Hematopoietic multipotent progenitor cell (in vitro differentiated cells): Measurements from ENCODE around the gene POC1B. TPM values are rescaled to one million over a fixed set of nuclear protein-coding genes. Genes with fewer than 3 reads are reported as not detected.

Experiments
- DNase-seq, 3 donors: peaks; one replicate each; pipeline ENCODE4 v3.0.0-alpha.2; 2011 to 2015; ENCODE audit warnings: low read depth in 2 of 3, low spot score in 2 of 3
- total RNA-seq: library from RNA; depleted of rRNA; stranded (reverse); fragments of >200 nt; gene quantifications from one replicate; pipeline ENCODE4 v1.2.3, GENCODE V29; 2012

POC1B gene
- total RNA-seq, 1 donor = 12.7 TPM

DNA sequence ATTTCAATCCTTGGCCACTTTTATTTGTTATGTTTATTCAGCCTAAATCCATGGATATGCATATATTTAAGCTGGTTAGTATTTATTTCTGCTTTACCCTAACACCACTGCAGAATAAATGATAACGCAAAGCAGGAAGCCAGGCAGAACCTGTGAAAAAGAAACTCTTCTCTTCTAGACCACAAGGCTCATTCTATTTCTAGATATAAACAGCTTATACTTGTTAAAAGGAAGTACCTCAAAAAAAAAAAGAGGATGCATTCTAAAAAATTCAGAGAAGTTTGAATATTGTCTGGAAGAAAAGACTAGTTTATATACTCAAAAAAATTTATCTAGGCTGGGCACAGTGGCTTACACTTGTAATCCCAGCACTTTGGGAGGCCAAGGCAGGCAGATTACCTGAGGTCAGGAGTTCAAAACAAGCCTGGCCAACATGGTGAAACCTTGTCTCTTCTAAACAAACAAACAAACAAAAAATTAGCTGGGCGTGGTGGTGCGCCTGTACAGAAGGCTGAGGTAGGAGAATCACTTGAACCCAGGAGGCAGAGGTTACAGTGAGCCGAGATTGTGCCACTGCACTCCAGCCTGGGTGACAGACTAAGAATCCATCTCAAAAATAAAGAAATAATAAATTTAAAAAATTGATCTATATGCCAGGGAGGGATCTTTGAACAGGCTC, 57.1 kb downstream of the POC1B start:
- DNase-seq = peak in 1 of 3 donors; percentile 72

DNA sequence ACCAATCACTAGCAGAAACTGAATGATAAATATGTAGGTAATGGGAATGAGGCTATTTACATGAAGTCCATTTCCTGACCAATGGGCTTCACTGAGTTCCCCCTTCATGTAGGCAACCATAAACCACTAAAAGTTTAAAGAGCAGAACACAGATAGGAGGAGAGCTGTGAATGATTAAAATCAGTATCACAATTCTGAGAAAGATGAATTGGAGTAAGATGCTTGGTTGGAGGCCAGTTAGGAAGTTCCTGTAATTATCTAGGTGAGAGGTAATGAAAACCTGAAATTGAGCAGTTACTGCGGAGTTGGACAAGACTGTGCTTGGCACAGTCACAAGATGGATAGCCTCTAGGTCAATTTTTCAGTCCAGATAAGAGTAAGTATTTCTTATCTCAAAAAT, 57.8 kb downstream of the POC1B start:
- no peak for DNase-seq

DNA sequence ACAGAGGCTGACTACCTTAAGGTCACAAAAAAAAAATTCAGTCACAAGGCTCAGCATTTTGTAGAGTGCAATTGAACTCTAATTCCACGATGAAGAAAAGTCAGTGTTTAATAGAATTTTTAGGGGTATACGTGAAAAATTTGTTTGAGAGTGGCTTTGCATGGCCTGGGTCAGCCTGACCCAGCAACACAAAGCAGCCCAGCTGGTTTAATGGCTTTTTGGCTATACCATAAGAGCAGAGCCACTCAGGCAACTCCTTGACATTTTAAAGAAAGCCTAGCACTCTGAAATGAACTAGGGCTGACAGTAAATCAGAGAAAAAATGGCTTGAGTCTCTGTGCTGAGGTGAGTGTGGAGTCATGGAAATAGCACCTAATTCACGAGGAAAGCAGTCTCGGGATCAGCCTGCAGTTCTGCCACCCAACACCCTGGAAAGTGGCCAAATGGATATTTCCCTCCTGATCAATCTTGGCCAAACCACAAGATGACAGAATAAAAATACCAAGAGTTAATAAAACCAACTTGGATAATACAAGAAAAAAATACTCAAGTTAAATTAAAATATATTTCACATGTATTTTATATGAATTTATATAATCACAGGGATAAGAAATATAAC, 60.8 kb downstream of the POC1B start:
- DNase-seq = no peak

DNA sequence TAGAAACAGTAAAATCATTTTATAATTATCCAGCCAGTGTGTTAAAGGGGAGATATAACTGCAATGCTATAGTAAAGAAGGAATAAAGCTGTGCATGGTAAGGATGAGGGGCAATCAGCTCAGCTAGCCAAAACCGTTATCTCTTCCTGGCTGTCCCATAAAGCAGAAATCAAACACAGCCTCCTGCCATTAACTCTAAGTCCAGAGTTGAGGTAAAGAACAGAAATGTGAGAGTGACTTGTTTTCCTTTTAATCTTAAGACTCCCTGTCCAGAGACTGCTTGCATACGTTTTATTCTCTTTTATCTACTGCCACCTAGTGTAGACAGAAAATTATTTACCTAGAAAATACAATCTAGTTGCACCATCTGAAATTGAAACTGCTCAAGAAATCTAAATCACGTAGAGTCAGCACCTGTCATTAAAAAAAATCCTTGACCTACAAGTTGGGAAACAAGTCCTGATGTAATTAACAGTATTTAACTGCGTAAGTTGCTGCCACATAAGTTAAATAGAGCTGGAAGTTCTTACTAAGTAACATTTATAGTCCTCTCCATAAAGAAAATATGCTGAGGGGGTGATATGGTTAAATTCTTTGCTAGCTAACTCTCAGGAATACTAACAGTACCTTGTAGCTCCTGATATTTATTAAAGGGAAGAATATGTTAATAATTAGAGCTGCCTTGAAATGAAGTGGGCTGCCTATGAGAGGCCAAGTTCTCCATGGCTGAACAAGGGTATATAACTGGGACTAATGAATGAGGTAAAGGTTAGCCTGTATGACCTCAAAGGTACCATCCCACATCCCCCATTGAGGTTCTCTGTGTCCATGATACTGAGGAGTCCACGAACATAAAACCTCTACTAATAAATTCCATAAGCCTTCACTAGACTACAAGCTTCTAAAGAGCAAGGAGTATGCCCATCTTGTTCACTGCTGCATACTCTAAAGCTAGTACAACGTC, 63.9 kb downstream of the POC1B start:
- DNase-seq = peak; percentile 23 to 76 (median 55)

DNA sequence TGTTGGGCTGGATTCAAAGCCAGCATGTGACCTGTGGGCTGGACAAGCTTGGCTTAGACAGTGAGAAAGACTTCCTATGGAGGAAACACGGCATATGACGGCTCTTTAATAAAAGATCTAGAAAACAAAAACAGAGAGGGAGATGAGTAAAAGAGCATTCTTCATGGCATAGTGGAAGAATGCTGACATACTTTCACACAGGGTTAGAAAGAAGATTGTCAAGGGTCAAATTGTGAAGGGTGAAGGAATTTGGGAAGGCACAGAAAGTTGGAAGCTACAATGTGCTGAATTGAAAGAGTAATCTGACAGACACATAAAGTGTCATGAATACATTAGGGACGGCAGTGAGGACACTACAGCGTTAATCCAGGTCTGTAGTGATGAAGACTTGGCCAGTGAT, 64.7 kb downstream of the POC1B start:
- no peak for DNase-seq

DNA sequence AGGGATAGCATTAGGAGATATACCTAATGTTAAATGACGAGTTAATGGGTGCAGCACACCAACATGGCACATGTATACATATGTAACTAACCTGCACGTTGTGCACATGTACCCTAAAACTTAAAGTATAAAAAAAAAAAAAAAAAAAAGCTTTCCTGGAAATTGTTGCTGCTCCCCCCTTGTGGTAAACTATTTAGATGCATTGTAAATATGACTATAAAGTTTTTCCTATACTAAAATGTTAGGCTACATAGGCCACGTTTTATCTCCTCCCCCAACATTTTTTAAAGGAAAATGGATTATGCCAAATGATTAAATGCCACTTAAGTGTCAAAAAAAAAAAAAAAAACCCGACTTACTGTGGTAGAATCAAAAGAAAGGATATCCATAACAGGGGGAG, 66.6 kb downstream of the POC1B start:
- peak in 1 of 3 donors; percentile 21 for DNase-seq

DNA sequence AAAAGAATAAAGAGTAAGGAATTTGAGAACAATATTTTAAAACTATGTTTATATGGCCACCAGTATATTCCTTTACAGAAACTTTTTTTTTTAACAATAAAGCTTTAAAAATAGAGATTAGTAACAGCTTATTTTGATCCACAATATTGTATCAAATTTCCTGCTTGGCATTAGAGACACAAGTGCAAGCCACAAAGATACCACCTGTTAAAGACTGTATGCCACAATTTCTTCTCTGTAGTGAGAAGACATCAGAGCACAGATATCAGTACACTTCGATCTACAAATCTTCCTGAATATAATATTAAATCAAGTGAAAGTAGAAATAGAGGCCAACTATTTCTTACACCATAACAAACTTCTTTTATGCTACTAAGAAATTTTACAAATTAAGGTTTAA, 69.3 kb downstream of the POC1B start:
- DNase-seq = no peak

DNA sequence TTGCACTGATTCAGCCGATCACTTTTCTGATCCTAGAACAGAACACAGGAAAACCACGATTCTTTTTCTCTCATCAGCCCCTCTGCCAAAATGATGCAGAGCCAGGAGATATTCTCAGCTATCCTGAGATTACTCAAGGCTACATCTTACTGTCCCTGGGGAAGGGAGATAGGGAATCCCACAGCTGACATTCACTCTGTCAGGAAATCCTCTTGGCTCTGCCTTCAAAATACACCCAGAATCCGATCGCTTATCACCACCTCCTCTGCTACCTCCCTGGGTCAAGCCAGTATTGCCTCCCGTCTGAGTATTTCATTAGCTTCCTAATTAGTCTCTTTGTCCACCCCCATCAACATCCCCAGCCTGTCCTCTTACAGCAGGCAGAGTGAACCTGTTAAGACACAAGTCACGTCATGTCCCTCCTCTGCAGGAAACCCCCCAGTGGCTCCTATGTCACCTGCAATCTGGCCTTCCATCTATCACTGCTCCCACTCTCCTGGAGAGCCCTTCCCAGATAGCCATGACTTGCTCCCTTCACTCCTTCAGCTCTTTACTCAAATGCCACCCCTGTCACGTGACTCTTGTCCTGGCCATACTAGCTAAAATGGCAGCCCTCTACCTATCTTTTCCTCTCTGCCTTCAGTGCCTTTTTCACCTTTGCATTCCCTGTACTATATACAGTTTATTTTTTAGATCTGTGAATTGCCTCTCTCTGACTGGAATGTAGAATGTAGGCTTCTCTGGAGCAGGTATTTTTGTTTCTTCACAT, 71.6 kb downstream of the POC1B start:
- no peak for DNase-seq

DNA sequence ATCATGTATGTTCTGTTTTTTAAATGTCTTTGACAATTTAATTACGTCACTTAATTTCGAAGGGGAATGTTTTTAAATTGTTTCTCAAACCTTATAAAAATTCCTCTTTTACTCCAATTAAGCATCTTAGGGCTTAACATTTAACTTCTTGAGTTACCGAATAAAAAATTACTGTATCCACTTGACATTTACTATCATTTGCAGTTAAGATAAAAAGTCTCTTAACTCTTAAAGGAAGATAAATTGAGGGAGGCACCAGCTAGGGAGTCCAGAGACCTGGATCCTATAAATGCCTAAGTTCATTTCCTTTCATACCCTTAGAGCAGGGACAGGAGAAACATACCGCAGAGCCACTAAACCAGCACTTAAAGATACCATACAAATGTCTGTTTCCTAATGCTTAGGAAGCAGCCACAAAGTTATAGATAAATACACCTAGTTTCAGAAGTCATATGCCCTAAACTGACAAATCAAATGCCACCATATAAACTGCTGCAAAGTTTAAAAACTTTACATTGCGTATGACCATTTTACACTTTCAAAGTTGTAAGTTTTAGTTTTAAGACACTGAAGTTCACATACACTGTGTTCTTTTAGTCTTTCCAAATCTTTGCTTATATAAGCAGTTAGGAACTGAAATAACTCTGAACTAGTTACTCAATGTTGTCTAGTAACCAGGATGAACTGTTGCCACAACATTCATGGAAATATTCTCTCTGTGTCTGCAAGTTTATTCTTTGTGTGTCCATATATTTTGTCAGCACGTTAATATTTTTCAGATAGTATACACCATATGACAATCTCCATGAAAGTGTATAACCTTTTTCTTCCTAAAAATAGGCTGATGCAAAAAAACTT, 72.5 kb downstream of the POC1B start:
- DNase-seq = peak in 1 of 3 donors; percentile 60

DNA sequence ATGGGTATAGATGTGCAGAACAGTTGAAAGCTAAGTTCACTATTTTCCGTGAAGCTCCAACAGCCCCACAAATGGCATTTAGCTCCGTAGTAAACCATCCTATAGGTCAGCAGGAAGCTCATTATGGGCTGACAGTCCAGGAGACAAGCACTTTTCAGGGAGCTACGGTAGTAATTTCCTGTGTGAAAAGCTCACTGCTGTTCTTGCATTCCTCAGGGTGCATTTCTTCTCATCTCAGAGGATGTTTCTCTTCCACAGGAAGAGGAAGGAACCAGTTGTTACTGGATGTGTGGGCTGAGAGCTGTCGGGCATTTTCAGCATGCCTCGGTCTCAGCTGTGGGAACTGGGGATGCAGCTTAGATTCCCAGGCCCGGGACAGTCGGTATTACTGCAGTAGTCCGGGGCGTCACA, 74.0 kb downstream of the POC1B start:
- DNase-seq = no peak

DNA sequence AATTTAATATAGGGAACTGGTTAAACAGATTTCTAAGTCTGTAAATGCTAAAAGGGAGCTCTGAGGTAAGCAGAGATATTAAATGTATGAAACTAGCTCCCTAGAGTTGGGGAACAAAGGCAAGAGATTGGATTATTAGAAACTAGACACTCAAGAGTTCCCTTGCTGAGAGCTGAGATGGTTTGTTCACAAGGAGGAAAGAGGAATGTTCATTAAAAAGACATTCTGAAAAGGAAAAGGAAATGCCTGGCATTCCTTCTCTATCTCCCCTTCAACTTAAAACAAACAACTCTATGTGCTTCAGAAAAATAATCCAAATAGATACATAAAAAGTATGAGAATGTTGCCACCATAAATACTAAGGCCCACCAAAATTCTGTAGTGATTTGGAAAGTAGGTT, 74.9 kb downstream of the POC1B start:
- no peak for DNase-seq

DNA sequence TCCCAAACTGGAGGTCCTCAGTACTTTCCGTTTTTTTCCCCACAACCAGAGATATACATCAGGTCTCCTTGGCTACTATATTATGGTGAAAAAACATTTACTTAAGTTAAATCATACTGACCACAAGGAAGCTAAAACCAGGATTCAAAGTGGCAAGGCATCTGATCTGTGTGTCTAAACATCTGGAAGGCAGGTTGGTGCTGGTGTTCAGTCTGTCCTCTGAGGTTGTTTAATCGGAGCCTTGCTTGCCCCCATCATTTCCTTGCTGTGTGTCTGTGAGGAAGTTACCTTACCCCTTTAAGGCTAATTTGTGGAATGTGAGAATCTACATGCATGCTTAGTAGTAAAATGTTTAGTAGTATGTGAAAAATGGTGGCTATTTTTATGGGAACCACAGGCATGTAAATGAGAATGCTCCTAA, 76.9 kb downstream of the POC1B start:
- no peak for DNase-seq

DNA sequence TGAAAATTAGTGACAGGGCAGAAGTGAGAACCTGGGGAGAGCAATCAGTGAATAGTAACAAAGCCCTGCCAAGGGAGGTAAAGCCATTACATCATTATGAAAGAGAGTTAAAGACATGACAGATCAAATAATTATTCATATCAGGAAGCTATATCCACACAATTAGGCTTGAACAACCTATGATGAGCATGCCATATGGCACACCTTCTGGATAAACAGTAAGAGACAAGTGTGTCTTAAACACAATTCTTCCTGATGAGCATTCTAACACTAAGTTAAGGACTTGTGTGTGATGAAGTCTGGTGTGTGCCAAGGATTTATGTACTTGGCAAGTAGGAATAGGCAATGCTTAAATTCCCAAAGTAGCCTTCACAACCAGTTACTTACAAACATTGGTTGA, 77.3 kb downstream of the POC1B start:
- DNase-seq = no peak

DNA sequence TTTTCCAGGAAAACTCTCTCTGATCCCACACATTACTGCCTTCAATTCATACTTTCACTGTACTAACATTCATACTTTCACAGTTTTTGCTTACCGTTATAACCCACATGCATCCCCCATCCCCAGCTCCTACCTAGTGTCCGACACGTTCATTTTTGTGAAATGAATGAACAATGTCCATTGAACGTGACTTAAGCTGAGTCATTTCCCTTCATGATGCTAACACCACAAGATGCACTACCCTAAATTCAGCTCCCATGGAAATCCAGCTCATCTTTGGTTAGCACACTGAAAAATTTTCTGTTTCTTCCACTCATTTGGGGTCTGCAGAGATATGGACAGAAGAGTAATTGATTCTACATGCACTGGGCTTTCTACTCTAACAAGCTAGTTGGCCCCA, 85.9 kb downstream of the POC1B start:
- DNase-seq = no peak

DNA sequence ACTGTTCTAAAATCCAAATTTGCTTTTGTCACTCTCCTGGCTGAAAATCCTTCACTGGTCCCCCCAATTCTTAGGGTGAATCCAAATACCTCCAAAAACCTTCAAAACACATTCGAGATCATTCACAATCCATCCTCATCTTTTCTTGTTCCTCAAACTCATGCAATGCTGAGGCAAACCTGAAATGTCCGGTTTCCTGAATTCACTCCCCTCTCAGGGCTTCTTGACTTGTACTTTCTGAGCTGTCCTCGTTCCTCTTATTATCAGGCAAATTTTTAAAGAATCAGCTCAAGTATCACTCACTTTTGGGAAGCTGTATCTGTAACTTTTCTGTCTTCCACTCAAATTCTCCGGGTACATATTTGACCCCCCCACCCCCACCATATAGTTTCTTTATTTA, 88.6 kb downstream of the POC1B start:
- no peak for DNase-seq

DNA sequence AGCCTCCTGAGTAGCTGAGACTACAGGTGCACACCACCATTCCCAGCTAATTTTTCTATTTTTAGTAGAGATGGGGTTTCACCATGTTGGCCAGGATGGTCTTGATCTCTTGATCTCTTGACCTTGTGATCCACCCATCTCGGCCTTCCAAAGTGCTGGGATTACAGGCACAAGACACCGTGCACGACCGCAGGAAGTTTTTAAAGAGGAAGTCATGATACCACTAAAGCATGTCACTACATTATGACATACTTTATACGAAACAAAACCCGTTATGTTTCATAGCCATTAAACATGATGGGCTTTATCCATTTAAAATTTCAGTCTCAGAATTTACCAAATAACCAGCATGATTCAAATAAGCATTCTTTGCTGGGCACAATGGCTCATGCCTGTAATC, 89.8 kb downstream of the POC1B start:
- DNase-seq = no peak

DNA sequence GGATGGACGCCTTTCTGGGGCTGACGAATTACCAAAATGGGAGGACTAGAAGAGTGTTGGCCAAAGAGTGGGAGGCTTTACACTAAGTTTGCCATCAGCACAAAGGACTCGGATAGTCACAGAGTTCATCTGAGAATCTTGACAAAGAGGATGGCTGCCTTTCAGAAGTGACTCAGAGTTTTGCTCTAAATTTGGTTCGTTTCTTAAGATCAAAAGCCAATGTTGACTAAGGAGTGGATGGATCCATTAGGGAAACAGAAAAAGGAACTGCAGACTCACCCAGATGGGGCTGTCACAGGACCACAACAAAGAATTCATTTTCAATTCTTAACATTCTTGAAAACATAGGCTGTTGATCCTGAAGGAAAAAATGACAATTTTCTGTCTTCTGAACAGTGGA, 92.2 kb downstream of the POC1B start:
- DNase-seq = no peak

DNA sequence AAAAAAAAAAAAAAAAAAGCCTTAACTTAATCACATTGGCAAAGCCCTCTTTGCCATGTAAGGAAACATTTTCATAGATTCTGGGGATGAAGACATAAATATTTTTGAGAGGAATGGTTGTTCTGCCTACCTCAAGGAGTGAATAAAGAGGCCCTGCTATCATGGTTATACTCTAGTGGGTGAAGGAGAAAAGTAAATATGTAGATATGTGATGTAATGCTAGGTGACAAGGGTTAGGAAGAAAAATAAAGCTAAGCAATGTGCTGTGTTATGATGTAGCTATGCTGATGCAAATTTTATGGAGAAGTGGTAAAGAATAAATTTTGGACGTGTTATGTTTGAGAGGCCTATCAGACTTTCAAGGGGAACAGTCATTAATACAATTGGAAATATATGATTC, 93.5 kb downstream of the POC1B start:
- no peak for DNase-seq

DNA sequence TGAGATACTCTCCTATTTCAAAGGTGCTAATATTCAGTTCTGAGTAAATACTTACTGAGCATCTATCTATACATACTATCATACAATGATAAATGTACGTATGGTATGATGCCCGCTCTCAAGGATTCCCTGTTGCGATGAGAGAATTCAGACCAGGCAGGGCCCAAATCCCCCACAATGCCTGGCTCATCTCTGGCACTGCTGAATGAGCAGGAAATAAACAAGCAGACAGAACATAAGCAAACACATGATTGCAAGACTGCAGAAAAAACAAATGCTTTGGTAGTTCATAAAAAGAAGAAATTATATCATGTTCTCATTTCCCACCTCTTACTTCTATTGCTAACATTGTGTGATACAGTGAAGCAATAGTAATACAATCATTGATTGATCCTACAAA, 96.3 kb downstream of the POC1B start:
- no peak for DNase-seq
